ENCODE data around the gene CBX3. TPM values are rescaled to one million over a fixed set of nuclear protein-coding genes. Genes with fewer than 3 reads are reported as not detected.
"Not testable (repeated sequence)": the region's sequence is repeated elsewhere in the genome, so short reads cannot be mapped to it uniquely, and the experiment has no call there.

Gene CBX3
- total RNA-seq, 1 donor from 2014 or later = 102 TPM

DNA sequence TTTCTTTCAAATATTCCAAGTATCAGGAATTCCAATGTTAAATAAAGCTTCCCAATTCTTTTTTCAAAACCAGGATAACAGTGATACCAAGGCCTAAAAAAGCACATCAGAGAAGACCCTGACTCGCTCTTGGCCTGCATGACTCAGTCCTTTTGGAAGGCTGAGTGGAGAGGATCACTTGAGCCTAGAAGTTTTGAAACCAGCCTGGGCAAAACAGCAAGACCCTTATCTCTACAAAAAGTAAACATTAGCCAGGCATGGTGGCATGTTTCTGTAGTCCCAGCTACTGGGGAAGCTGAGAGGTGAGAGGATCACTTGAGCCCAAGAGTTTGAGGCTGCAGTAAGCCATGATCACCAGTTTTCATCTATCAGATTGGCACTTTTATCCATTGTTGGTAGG lies 30.9 kb upstream of the CBX3 start:
- H3K36me3 Mint-ChIP-seq (ENCODE audit: low read depth) = peaks cover 8% of the 10 kb centered on the region
- no peak for DNase-seq (ENCODE audit: low spot score)
- H3K27ac Mint-ChIP-seq (ENCODE audit: unreplicated experiment) = no peak overlapping the region
- no peaks in the 10 kb centered on the region for H3K9me3 Mint-ChIP-seq (ENCODE audit: low read depth)
- TF ChIP-seq, protein P1, sequence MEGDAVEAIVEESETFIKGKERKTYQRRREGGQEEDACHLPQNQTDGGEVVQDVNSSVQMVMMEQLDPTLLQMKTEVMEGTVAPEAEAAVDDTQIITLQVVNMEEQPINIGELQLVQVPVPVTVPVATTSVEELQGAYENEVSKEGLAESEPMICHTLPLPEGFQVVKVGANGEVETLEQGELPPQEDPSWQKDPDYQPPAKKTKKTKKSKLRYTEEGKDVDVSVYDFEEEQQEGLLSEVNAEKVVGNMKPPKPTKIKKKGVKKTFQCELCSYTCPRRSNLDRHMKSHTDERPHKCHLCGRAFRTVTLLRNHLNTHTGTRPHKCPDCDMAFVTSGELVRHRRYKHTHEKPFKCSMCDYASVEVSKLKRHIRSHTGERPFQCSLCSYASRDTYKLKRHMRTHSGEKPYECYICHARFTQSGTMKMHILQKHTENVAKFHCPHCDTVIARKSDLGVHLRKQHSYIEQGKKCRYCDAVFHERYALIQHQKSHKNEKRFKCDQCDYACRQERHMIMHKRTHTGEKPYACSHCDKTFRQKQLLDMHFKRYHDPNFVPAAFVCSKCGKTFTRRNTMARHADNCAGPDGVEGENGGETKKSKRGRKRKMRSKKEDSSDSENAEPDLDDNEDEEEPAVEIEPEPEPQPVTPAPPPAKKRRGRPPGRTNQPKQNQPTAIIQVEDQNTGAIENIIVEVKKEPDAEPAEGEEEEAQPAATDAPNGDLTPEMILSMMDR (IDR thresholded peaks at IDR 0.05) = no peak
- H3K27me3 Mint-ChIP-seq (ENCODE audit: low read depth) = peaks cover 8% of the 10 kb centered on the region
- no peaks in the 10 kb centered on the region for H3K4me1 Mint-ChIP-seq (ENCODE audit: low read depth)
- H3K4me3 Mint-ChIP-seq (ENCODE audit: unreplicated experiment) = no peak overlapping the region

GRCh38 chr7:26171601-26172000 lies 29.9 kb upstream of the CBX3 start:
- Mint-ChIP-seq H3K27me3 (ENCODE audit: low read depth) (peaks cover 8% of the 10 kb centered on the region), H3K36me3 (ENCODE audit: low read depth) (peaks cover 10% of the 10 kb centered on the region), H3K9me3 (ENCODE audit: low read depth) (no peaks in the 10 kb centered on the region), H3K27ac (ENCODE audit: unreplicated experiment) (no peak overlapping the region), H3K4me3 (ENCODE audit: unreplicated experiment) (no peak overlapping the region), H3K4me1 (ENCODE audit: low read depth) (no peaks in the 10 kb centered on the region)
- DNase-seq (ENCODE audit: low spot score) = no peak
- TF ChIP-seq, protein P1 (IDR thresholded peaks at IDR 0.05) = no peak

GRCh38 chr7:26172048-26172447 lies 29.5 kb upstream of the CBX3 start:
- H3K36me3 Mint-ChIP-seq (ENCODE audit: low read depth) = peaks cover 10% of the 10 kb centered on the region
- H3K4me1 Mint-ChIP-seq (ENCODE audit: low read depth) = no peaks in the 10 kb centered on the region
- no peak overlapping the region for H3K27ac Mint-ChIP-seq (ENCODE audit: unreplicated experiment)
- TF ChIP-seq, protein P1 (IDR thresholded peaks at IDR 0.05) = no peak
- no peaks in the 10 kb centered on the region for H3K9me3 Mint-ChIP-seq (ENCODE audit: low read depth)
- H3K4me3 Mint-ChIP-seq (ENCODE audit: unreplicated experiment) = no peak overlapping the region
- peaks cover 8% of the 10 kb centered on the region for H3K27me3 Mint-ChIP-seq (ENCODE audit: low read depth)
- no peak for DNase-seq (ENCODE audit: low spot score)

DNA sequence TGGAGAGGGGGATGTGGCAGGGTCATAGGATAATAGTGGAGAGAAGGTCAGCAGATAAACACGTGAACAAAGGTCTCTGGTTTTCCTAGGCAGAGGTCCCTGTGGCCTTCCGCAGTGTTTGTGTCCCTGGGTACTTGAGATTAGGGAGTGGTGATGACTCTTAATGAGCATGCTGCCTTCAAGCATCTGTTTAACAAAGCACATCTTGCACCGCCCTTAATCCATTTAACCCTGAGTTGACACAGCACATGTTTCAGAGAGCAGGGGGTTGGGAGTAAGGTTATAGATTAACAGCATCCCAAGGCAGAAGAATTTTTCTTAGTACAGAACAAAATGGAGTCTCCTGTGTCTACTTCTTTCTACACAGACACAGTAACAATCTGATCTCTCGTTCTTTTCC lies 25.6 kb upstream of the CBX3 start:
- DNase-seq (ENCODE audit: low spot score); H3K27ac Mint-ChIP-seq (ENCODE audit: unreplicated experiment); H3K27me3 Mint-ChIP-seq (ENCODE audit: low read depth): not testable (repeated sequence)

DNA sequence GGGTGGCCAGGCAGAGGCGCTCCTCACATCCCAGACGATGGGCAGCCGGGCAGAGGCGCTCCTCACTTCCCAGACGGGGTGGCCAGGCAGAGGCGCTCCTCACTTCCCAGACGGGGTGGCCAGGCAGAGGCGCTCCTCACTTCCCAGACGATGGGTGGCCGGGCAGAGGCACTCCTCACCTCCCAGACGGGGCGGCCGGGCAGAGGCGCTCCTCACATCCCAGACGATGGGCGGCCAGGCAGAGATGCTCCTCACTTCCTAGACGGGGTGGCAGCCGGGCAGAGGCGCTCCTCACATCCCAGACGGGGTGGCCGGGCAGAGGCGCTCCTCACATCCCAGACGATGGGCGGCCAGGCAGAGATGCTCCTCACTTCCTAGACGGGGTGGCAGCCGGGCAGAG lies 24.8 kb upstream of the CBX3 start:
- H3K36me3 Mint-ChIP-seq (ENCODE audit: low read depth); H3K4me3 Mint-ChIP-seq (ENCODE audit: unreplicated experiment): not testable (repeated sequence)

More for the DNA sequence above, 25.6 kb upstream of the CBX3 start:
- not testable (repeated sequence) for H3K4me3 Mint-ChIP-seq (ENCODE audit: unreplicated experiment); H3K9me3 Mint-ChIP-seq (ENCODE audit: low read depth); H3K4me1 Mint-ChIP-seq (ENCODE audit: low read depth); H3K36me3 Mint-ChIP-seq (ENCODE audit: low read depth)

DNA sequence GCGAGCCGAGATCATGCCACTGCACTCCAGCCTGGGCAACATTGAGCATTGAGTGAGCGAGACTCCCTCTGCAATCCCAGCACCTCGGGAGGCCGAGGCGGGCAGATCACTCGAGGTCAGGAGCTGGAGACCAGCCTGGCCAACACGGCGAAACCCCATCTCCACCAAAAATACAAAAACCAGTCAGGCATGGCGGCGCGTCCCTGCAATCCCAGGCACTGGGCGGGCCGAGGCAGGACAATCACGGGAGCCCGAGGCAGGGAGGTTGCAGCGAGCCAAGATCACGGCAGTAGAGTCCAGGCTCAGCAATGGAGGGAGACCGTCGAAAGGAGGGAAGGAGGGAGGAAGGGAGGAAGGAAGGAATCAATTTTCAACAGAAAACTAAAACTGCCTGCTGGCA lies 24.3 kb upstream of the CBX3 start:
- not testable (repeated sequence) for DNase-seq (ENCODE audit: low spot score); H3K9me3 Mint-ChIP-seq (ENCODE audit: low read depth); H3K4me3 Mint-ChIP-seq (ENCODE audit: unreplicated experiment); H3K27ac Mint-ChIP-seq (ENCODE audit: unreplicated experiment); H3K4me1 Mint-ChIP-seq (ENCODE audit: low read depth); H3K27me3 Mint-ChIP-seq (ENCODE audit: low read depth); H3K36me3 Mint-ChIP-seq (ENCODE audit: low read depth)

More for the DNA sequence above, 24.8 kb upstream of the CBX3 start:
- H3K27ac Mint-ChIP-seq (ENCODE audit: unreplicated experiment); H3K9me3 Mint-ChIP-seq (ENCODE audit: low read depth); H3K4me1 Mint-ChIP-seq (ENCODE audit: low read depth); DNase-seq (ENCODE audit: low spot score); H3K27me3 Mint-ChIP-seq (ENCODE audit: low read depth): not testable (repeated sequence)

DNA sequence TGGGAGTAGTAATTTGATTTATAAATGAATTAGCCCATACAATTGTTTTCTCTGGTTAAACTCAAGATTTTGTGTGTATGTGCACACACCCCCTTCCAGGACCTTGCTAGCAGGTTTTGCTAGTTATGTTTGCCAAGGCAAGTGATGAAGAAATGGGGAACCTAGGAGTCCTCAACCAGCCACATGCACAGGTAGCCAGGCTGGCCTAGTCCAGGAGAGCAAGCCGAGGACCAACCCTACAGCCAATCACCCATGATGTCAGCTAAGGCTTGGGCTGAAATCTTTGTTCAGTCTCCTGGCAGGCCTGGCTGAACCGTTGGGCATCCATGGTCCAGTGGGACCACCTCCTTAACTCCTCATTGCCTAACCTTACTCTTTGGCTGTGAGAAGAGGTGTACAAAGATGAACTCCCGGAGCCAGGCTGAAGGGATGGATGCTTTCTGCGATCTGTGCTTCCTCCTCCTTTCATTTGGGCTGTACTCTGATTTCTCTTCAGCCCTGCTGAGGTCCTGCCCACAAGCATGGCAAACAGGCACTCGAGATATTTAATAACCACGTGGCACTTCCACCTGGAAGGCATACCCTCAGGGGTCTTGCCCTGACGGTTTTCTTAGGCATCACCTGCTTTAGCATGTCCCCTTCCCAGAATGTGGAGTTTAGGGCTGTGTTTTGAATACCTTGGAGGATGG lies 23.1 kb upstream of the CBX3 start:
- Mint-ChIP-seq H3K4me3 (ENCODE audit: unreplicated experiment) (no peak overlapping the region), H3K4me1 (ENCODE audit: low read depth) (no peaks in the 10 kb centered on the region), H3K36me3 (ENCODE audit: low read depth) (peaks cover 7% of the 10 kb centered on the region), H3K9me3 (ENCODE audit: low read depth) (no peaks in the 10 kb centered on the region), H3K27ac (ENCODE audit: unreplicated experiment) (no peak overlapping the region), H3K27me3 (ENCODE audit: low read depth) (peaks cover 8% of the 10 kb centered on the region)
- no peak for DNase-seq (ENCODE audit: low spot score)
- TF ChIP-seq, protein P1 (IDR thresholded peaks at IDR 0.05) = no peak

Data from chondrocyte (in vitro differentiated cells).